ENCODE results near the gene SDHD. TPM values are rescaled to one million over a fixed set of nuclear protein-coding genes. Genes with fewer than 3 reads are reported as not detected.
A peak's percentile ranks its signal among the peaks of the same experiment; 100 is the strongest.

Gene SDHD
- total and polyA plus RNA-seq, 9 of the 15 experiments (the other 6 are each of a cell fraction or from before 2014, with no cell fraction given): 150 to 1,225 (median 215) TPM

GRCh38 chr11:112073941-112074811 lies 12.5 kb upstream of the SDHD start, which contains the start of the genes NKAPD1 and PIH1D2 (continued):
- peak; percentile 45; the same call in 1 of the 2 replicates for TF ChIP-seq ZNF143 (CRISPR knock-in tag; IDR thresholded peaks at IDR 0.05)
- no peak for TF ChIP-seq ZFP91 (CRISPR knock-in tag; IDR thresholded peaks at IDR 0.05)
- peak; percentile 91 for TF ChIP-seq LCOR (CRISPR knock-in tag; IDR thresholded peaks at IDR 0.05)
- TF ChIP-seq ZFX (CRISPR knock-in tag; IDR thresholded peaks at IDR 0.05): peak; percentile 80
- TF ChIP-seq ZBTB5 (IDR thresholded peaks at IDR 0.05): no peak
- peak; percentile 94 for TF ChIP-seq BRD4 (IDR thresholded peaks at IDR 0.05)
- TF ChIP-seq SIN3B (IDR thresholded peaks at IDR 0.05; ENCODE audit: low read depth): peak; percentile 97
- no peak for TF ChIP-seq ZNF830 (CRISPR knock-in tag; IDR thresholded peaks at IDR 0.05)
- TF ChIP-seq POLR3A (IDR thresholded peaks at IDR 0.05; ENCODE audit: borderline replicate concordance, extremely low read depth, insufficient read depth, insufficient read length): no peak
- peak; percentile 48; the same call in 1 of the 2 replicates for TF ChIP-seq THRB (CRISPR knock-in tag; conservative IDR thresholded peaks at IDR 0.05)
- TF ChIP-seq SMAD1 (IDR thresholded peaks at IDR 0.05; ENCODE audit: low read depth, low read length, partially characterized antibody): peak; percentile 63
- TF ChIP-seq DACH1 (IDR thresholded peaks at IDR 0.05; ENCODE audit: partially characterized antibody): no peak
- 0 out of 2 replicates have a peak, but pooled peaks have one; percentile 42 for TF ChIP-seq PREB (CRISPR knock-in tag; IDR thresholded peaks at IDR 0.05)
- TF ChIP-seq ZFP1 (CRISPR knock-in tag; IDR thresholded peaks at IDR 0.05): no peak
- no peak for TF ChIP-seq ZNF586 (CRISPR knock-in tag; conservative IDR thresholded peaks at IDR 0.05)
- no peak; the same call in 1 of the 2 replicates for TF ChIP-seq ZNF609 (CRISPR knock-in tag; IDR thresholded peaks at IDR 0.05; ENCODE audit: borderline replicate concordance)

Data from K562 (cell line).